ENCODE results near the gene GABRE. TPM values are rescaled to one million over a fixed set of nuclear protein-coding genes. Genes with fewer than 3 reads are reported as not detected.

GABRE gene
- total RNA-seq, 4 donors from 2014 or later = 2.6 to 21.2 (median 7.1) TPM

DNA sequence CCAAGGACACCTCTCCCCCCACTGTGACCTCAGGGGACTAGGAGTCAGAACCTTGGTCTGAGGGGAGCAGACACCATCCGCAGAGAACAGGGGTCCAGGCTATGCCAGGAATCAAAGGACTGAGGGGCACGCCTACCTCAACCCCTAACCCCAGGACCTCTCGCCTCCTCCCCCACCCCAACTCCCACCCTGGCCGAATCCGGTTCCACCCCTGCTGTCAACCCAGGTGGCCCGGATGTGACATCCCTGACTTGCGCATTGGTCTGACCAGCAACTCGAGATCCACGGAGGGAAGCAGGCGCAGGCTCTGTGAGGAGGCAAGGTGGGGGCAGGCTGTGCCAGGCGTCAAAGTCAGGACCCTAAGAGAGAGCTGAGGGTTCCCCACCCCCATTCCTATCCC, 62.3 kb downstream of the GABRE start:
- Histone ChIP-seq H3K27ac (no peak overlapping the region), H3K27me3 (no peaks in the 10 kb centered on the region), H3K9me3 (no peaks in the 10 kb centered on the region), H3K4me1 (no peaks in the 10 kb centered on the region), H3K36me3 (no peaks in the 10 kb centered on the region), H3K4me3 (no peak overlapping the region)
- TF ChIP-seq POLR2AphosphoS5 (IDR thresholded peaks at IDR 0.05) (no peak), EP300 (IDR thresholded peaks at IDR 0.05) (no peak)
- 80% methylated on average over 2 of the region's 11 CpGs; no CpG with 5 or more reads in 1 of the 2 donors for WGBS, 2 donors (ENCODE audit: low coverage in 1 of 2)
- ATAC-seq = peak; percentile 19

DNA sequence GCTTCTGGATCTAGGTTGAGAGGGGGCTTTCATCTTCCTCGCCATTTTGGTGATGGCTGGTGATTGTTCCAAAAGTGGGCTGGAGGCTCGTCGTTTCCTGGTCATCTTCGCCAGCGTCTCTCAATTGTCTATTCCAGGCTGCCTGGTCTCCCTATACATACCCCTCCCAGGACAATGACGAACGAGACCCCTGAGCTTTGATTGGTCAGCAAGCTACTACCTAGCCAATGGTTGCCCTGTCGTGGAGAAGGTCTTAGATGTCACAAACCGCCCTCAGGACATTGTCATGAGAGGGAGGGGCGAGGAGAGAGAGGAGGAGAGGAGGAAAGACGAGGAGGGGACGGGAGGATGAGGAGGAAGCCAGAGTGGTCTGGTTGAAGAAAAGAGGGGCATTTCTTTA, 69.5 kb downstream of the GABRE start:
- no peaks in the 10 kb centered on the region for H3K27me3 ChIP-seq
- no peak for TF ChIP-seq EP300 (IDR thresholded peaks at IDR 0.05)
- TF ChIP-seq POLR2A (IDR thresholded peaks at IDR 0.05) = no peak
- TF ChIP-seq, protein P1, sequence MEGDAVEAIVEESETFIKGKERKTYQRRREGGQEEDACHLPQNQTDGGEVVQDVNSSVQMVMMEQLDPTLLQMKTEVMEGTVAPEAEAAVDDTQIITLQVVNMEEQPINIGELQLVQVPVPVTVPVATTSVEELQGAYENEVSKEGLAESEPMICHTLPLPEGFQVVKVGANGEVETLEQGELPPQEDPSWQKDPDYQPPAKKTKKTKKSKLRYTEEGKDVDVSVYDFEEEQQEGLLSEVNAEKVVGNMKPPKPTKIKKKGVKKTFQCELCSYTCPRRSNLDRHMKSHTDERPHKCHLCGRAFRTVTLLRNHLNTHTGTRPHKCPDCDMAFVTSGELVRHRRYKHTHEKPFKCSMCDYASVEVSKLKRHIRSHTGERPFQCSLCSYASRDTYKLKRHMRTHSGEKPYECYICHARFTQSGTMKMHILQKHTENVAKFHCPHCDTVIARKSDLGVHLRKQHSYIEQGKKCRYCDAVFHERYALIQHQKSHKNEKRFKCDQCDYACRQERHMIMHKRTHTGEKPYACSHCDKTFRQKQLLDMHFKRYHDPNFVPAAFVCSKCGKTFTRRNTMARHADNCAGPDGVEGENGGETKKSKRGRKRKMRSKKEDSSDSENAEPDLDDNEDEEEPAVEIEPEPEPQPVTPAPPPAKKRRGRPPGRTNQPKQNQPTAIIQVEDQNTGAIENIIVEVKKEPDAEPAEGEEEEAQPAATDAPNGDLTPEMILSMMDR (IDR thresholded peaks at IDR 0.05) = no peak
- no peak for TF ChIP-seq POLR2AphosphoS5 (IDR thresholded peaks at IDR 0.05)
- no peaks in the 10 kb centered on the region for H3K9me3 ChIP-seq
- ATAC-seq = no peak
- H3K27ac ChIP-seq = no peak overlapping the region
- H3K4me3 ChIP-seq = no peak overlapping the region
- no peaks in the 10 kb centered on the region for H3K4me1 ChIP-seq
- no peaks in the 10 kb centered on the region for H3K36me3 ChIP-seq
- 47 to 92% methylated on average over 3 to 6 of the region's 12 CpGs for WGBS, 2 donors (ENCODE audit: low coverage in 1 of 2)

Other genes with a start within 250 kb of the GABRE start
- not detected for gene CNGA2, start 239.9 kb downstream of the GABRE start, total RNA-seq
- not detected for gene MAGEA4, start 61.8 kb downstream of the GABRE start, total RNA-seq
- gene MAGEA10, start 163.9 kb upstream of the GABRE start, total RNA-seq = not detected